GM04504 (cell line): ENCODE measurements around the gene NFIC.
"Not testable (repeated sequence)": the region's sequence is repeated elsewhere in the genome, so short reads cannot be mapped to it uniquely, and the experiment has no call there.

Source experiments
- DNase-seq: peaks from one replicate; pipeline ENCODE4 v3.0.0-alpha.2; 2012; ENCODE audit warnings: low read depth

The NFIC gene

DNA sequence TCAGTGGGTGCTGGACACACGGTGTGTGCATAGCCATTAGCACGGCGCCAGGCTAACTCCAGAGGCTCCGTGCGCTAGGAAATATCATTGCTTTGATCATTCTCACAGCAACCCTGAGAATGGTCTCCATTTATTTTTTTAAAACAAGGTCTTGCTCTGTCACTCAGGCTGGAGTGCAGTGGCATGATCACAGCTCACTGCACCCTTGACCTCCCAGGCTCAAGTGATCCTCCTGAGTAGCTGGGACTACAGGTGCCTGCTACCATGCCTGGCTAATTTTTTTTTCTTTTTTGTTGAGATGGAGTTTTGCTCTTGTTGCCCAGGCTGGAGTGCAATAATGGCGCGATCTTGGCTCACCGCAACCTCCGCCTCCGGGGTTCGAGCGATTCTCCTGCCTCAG, 55.3 kb downstream of the NFIC start:
- not testable (repeated sequence) for DNase-seq

DNA sequence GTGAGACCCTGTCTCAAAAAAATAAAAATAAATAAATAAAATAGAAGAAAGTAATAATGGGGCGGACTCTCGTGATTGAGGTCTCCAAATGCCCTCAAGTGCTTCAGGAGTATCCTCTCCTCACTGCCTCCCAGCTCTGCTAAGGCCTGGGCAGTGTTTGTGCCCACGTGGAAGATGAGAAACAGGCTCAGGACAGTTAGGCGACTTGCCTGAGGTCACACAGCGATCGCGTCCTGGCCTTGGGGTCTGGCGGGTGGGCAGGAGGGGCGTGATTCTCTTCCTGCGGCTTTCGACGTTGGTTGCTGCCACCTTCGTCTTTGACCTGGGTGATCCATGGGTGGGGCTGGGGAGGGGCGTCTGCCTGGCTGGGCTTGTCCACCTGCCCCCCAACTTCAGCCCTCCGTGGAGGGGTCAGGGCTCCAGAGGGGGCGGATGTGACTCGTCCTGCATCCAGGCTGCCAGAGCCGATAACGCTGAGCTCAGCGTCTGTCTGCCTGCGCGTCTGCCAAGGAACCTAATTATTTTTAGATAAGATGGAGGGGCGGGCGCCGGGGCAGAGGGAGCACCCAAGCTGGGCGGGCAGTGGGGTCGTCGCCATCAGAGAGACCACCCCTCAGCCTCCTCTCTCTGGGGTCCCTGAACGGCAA, 56.9 kb downstream of the NFIC start:
- no peak for DNase-seq

DNA sequence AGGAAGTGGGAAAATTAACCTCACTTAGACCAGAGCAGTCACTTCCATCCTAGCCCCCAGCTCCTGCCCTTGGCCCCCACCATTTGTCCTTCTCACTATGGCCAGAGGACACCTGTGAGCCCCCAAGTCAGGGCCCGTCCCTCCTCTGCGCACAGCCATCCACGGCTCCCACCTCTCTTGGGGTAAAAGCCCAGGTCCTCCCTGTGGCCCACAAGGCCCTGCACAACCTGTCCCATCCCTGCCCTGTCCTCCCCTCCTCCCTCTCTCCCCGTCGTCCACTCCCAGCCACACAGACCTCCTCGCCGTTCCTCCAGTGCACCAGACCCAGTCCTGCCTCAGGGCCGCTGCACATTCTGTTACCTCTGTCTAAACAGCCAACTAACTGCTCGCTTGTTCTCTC, 60.0 kb downstream of the NFIC start:
- DNase-seq = no peak

DNA sequence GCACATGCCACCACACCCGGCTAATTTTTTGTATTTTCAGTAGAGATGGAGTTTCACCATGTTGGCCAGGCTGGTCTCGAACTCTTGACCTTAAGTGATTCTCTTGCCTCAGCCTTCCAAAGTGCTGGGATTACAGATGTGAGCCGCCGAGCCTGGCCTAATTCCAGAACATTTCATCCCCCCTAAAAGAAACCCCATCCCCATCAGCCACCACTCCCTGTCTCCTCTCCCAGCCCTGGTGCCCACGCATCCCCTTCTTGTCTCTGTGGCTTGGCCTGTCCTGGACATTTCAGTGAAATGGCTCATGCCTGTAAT, 63.9 kb downstream of the NFIC start:
- not testable (repeated sequence) for DNase-seq

DNA sequence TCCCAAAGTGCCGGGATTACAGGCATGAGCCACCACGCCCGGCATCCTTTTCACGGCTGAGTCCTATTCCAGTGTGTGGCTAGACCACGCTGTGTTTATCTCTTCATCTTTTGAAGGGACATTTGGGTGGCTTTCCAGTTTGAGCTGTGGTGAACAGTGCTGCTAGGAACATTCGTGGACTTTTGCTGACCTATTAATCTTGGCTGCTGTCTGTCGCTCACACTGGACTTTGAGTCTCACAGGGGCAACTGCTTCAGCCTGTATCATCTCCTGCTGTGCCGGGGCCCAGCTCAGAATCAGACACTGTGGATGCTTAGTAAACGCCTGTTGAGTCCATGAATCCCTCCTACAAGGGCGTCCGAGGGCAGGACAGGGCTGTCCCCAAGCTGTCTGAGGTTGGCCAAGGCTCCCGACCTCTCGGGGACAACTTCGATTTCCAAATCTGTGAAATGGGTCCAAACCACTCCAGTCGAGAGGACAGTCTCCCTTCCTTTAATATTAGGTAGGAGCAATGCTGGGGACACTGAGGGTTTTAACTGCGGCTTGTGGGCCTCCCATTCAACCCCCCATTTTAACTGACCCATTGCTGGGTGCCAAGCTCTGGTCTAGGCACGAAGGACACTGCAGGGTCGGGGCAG, 65.5 kb downstream of the NFIC start:
- no peak for DNase-seq

DNA sequence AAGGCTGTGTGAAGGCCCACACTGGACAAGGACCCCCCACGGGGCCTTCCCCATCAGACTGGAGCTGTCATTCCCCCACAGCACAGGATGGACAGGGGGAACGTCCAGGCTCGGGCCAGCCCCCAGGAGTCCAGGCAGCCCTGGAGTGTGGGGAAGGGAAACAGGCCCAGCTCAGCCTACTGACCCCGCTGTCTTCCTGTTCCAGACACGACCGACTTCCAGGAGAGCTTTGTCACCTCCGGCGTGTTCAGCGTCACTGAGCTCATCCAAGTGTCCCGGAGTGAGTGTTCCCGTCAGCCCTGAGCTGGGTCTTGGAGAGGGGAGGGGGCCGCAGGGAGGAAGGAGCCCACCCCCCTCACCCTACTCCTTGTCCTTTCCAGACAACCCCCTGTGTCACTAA, 66.9 kb downstream of the NFIC start:
- no peak for DNase-seq

DNA sequence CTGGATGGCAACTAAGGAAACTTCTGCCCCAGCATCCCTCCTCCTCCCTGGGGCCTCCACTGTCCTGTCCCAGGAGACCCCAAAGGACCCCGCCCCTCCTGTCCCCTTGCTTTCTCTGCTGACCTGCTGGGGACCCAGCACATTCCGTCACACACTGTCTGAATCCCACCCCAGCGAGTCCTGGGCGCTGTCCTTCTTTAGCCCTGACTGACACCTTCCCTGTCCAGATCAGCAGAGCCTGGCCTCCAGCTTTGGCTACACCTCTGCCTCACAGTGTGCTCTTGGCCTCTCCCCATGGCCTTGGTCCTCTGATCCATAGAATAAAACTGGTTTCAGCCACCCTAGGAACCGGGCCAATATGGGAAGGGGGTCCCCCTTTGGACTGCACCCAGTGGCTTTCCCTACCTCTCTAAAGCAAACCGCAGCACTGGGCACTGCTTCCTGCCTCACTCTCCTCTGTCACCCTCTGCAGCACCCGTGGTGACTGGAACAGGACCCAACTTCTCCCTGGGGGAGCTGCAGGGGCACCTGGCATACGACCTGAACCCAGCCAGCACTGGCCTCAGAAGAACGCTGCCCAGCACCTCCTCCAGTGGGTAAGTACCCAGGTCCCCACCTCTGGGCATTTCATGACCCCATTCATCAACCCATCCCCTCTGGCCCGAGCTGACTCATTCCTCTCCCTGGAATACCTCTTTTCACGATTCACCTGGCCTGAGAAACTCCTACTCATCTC, 67.6 kb downstream of the NFIC start:
- DNase-seq = no peak

DNA sequence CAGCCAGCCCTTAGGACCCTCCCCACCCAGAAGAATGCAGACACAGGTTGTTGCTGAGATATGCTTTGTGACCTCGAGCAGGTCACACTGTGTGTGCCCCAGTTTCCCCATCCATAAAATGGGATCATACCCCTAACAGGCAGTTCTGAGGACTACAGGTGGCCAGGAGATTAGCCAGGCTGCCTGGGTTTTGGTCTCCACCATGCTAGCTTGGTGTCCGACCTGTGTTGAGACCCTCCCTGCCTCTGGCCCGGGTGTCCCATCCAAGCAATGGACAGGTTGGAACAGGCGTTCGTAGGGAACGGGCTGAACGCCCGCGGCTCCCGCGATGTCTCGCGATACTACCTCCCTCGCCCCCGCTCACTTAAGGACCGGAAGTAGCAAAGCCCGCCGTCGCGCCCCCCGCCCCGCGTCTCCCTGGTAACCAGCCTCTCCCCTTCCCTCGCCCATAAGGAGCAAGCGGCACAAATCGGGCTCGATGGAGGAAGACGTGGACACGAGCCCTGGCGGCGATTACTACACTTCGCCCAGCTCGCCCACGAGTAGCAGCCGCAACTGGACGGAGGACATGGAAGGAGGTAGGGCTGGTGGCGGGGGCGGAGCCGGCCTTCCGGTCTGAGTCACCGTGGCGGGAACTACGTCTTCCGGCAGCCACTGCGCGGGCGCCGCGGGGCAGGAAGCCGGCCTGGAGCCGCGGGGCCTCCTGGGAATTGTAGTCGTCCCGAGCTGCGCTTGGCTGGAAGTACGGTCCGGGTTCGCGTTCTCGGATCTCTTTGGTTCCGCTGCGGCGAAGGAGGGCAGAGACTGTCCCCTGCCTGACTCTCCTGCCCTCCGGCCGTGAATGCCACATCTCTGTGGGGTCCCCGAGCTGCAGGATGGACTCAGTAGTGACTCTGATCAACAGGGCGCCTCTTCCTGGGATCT, 68.5 kb downstream of the NFIC start:
- peak; percentile 85 for DNase-seq

DNA sequence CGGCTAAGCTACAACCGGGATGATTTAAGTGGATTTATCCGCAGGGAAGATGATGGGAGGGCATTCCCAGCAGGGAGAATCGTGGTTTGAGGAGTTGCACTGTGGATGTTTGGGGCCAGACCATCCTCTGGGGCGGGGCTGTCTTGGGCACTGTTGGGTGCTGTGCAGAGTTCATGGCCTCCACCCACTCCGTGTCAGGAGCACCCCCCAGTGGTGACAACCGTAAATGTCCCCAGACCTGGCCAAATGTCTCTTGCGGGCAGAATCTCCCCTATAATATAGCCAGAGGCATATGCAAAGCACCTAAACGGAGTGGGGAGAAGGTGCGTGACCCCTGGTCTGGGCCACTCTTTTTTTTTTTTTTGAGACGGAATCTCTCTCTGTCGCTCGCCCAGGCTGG, 73.7 kb downstream of the NFIC start:
- no peak for DNase-seq

DNA sequence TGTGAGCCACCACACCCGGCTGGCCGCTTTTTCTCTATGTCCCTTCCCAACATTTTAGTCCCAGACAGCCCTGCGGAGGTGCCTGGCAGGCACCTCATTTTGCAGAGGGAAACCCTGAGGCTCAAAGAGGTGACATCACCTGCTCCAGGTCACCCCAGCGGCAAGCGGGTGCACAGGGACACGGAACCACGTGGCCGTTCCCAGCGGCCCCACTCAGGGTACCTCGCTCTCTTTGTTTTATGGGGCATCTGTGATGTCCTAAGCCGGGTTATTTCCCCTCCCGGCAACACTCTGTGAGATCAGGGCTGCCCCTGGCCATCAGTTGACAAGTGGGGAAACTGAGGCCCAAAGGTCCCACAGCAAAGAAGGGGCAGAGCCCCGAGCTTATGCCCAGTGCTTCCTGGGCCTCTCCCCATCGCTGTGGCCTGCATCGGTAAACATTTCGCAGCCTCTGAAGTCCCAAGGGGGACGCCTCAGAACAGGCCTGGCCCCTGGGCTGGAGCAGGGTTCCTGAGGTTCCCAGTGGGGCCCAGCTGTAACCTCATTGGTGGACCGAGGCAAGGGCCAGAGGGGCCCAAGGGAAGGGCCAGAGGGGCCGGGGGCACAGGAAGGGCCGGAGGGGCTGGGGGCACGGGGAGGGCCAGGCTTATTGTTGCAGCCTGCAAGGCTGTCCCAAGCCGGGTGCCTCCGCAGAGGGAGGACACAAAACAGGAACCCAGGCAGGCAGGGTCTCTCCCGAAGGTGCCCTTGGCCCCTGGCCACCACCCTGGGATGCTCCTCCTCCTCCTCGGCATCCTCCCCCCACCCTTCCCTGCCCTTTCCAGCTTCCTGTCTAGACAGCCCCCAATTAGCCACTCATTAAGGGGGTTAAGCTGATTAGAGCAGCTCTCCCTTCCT, 75.0 kb downstream of the NFIC start:
- DNase-seq = no peak

DNA sequence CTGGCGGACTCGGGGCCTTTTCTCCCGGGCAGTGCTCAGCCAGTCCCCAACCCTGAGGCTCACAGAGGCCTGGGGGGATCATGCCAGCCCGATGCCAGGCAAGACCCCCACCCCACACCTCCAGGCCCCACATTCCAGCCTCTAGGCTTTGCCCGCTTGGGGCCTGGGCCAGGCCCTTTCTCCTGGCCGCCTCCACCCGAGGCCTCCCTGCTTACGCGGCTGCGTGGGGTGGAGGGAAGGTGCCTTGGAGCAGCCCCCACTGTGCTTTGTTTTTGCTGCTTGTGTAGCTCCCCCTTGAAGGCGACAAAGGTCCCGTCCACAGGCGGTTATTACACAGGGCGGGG, 75.6 kb downstream of the NFIC start:
- no peak for DNase-seq

DNA sequence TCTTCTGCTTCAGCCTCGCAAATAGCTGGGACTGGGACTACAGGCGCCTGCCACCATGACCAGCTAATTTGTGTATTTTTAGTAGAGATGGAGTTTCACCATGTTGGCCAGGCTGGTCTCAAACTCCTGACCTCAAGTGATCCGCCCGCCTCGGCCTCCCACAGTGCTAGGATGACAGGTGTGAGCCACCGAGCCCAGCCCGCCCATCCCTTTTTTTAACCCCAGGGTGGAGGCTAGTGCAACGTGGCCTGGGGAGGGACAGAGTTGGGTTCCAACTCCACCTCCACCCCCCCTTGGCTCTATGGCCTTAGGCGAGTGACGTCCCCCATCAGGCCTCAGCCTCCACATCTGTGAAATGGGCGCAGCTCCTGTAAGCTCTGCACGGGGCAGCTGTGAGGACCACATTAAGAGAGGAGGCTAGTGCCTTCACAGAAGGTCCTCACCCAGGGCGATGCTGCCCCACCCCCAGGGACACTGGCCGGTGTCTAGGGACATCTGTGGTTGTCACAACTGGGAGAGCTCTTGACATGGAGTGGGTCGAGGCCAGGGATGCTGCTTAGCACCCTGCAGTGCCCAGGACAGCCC, 76.2 kb downstream of the NFIC start:
- DNase-seq = no peak

DNA sequence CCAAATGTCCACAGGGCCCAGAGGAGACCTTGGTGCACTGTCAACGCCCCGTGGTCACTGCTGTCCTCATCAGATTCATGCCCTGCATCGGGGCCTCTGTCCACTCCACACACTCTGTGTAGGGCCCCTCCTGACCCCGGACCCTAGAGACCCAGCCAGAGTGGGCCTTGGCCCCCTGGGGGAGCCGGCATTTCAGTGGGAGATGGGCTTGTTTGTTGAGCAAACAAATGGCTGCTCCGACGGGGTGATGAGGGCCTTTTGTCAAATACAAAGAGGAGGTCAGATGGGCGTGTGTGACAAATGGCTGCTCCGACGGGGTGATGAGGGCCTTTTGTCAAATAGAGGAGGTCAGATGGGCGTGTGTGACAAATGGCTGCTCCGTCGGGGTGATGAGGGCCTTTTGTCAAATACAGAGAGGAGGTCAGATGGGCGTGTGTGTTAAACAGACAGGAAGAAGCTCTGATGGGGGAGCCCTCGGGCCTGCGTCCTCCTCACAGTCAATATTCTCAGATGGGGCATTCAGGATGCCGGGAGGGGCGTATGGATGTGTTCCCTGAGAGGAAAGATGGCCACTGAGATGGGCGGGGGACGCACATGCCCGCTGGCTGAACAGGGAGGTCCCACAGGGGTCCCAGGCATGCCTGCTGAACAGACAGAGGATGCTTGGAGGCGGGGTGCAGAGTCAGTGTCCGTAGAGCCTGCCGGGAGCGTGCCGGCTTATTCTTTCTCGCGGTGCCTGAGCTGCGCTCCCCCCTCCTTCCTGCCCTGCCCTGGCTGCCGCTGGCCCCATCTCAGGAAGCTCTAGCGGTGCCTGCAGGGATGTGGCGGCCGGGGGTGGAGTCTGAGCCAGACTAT, 77.7 kb downstream of the NFIC start:
- DNase-seq = no peak

DNA sequence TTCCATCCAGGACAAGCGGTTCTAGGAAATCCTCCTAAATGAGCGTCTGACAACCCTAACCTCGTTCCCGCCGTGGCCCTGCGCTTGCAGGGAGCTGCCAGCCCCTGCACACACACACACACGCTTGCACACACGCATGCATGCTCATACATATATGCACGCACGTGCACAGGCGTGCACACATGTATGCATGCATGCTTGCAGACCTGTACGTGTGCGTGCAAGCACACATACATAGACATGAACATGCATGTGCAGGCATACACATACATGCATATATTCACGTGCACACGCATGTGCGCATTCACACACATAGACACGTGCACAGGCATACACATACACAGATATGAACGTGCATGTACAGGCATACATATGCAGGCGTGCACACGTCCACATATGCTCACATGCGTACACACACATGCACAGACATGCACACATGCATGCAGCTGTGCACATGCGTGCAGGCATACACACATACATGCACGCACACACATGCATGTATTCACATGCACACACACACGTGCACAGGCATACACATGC, 78.4 kb downstream of the NFIC start:
- no peak for DNase-seq

DNA sequence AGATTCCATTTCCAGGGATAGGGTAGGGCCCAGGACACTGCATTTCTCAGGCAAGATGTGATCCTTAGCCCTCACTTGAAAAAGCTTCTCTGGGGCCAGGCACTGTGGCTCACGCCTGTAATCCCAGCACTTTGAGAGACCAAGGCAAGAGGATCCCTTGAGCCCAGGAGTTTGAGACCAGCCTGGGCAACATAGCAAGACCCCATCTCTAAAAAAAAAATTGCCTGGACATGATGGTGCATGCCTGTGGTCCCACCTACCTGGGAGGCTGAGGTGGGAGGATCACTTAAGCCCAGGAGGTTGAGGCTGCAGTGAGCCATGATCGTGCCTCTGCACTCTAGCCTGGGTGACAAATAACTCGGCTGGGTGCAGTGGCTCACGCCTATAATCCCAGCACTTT, 80.3 kb downstream of the NFIC start:
- not testable (repeated sequence) for DNase-seq

DNA sequence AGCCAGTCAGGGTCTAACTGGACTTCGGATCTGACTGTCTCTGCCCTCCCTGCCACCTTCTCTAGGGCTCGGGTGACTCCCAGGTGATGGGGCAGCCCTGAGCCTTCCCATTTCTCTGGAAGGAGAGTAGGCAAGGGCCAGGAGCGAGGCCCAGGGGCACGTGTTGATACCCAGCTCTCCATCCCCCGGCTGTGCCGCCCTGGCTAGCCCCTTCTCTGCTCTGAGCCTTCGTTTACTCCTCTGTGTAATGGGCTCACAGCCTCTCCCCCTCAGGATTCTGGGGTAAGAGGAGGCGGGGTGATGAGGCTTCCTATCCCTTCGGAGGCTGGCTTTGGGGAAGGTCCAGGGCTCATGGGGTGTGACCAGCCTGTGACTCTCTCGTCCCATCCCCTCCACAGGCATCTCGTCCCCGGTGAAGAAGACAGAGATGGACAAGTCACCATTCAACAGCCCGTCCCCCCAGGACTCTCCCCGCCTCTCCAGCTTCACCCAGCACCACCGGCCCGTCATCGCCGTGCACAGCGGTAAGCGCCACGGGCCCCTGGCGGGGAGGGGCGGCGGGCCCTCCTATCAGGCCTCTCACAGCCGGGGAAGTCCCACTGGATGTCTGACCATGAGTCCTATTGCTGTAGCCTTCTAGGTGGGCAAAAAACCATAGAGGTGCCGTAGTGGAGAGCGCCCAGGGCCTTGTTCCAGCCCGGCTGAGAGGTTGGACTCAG, 82.4 kb downstream of the NFIC start:
- no peak for DNase-seq

DNA sequence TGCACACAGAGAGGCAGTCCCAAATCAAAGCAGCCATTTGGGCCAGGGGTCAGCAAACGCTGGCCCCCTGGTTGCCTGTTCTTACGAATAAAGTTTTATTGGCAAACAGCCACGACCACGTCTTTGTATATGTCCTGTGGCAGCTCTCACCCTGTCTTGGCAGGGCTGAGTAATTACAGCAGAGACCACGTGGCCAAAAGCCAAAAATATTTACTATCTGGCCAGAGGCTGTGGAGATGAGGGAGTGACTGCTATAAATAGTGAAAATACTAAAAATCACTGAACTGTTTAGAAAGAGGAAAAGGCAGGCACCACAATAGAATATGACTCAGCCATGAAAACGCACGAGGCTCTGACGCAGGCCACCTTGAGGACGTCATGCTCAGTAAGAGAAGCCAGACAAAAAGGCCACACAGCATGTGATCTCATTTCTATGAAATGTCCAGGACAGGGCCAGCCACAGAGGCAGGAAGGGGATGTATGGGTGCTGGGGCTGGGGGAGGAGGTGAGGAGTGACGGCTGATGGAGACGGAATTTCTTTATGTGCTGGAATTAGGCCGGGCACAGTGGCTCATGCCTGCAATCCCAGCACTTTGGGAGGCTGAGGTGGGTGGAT, 84.5 kb downstream of the NFIC start:
- DNase-seq = peak; percentile 98

DNA sequence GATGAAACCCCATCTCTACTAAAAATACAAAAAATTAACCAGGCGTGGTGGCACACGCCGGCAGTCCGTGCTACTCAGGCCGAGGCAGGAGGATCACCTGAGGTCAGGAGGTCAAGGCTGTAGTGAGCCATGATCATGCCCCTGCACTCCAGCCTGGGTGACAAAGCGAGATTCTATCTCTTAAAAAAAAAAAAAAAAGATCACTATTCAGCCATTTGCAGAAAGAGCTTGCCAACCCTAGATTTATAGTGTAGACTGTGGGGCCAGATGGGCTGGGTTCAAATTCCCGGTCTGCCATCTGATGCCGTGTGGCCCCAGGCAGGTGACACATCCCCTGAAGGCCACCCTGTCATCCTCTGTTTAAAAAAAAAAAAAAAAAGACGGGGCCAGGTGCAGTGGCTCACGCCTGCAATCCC, 85.1 kb downstream of the NFIC start:
- no peak for DNase-seq
